Bronchial epithelial cell (primary cell): ENCODE results near the gene FUT8. TPM values are rescaled to one million over a fixed set of nuclear protein-coding genes. Genes with fewer than 3 reads are reported as not detected.

ENCODE experiments used
- DNase-seq: peaks from one replicate; pipeline ENCODE4 v3.0.0-alpha.2; 2010; ENCODE audit warnings: low read depth
- FAIRE-seq: peaks from 2 replicates; lab custom pipeline; 2011; peaks lifted over from hg19 to GRCh38; lab: Jason Lieb, UNC
- H3K27me3 ChIP-seq: 2 replicates; pipeline ENCODE4 v1.5.1; 2011; ENCODE audit warnings: low read length; ENCODE audit not compliant: control insufficient read depth, insufficient read depth
- H3K36me3 ChIP-seq: 2 replicates; pipeline ENCODE4 v1.5.1; 2011; ENCODE audit warnings: low read length; ENCODE audit not compliant: control insufficient read depth, insufficient read depth
- H3K4me3 ChIP-seq: 2 replicates; pipeline ENCODE4 v1.5.1; 2011; ENCODE audit warnings: mild to moderate bottlenecking, low read depth, low read length, control low read depth
- total RNA-seq: library from RNA; depleted of rRNA; stranded (reverse); fragments of >200 nt; gene quantifications from 2 replicates; pipeline ENCODE4 v1.2.1, GENCODE V29; 2014
- TF ChIP-seq, protein P1 (sequence below): IDR thresholded peaks from 2 replicates; pipeline ENCODE4 v1.5.1; 2011; ENCODE audit warnings: mild to moderate bottlenecking, moderate library complexity, low read length, control low read depth, inconsistent platforms; ENCODE audit not compliant: insufficient read depth, severe bottlenecking

FUT8 gene
- total RNA-seq, 1 donor from 2014 or later, result 16.3 TPM

DNA sequence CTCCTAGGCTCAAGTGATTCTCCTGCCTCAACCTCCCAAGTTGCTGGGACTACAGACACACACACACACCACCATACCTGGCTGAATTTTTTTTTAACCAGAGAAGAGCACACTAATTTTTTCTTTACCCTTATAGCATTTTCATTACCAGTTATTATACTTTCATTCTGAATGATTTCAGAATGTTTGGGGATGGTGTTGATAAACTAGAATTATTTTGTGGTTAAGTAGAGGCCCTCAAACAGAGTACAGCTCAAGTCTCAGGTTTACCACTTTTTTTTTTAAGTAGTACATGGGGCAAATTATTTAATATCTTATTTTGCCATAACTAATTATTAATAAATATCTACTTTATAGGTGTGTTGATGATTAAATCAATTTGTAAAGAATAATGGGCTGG, 86.6 kb downstream of the FUT8 start:
- TF ChIP-seq, protein P1, sequence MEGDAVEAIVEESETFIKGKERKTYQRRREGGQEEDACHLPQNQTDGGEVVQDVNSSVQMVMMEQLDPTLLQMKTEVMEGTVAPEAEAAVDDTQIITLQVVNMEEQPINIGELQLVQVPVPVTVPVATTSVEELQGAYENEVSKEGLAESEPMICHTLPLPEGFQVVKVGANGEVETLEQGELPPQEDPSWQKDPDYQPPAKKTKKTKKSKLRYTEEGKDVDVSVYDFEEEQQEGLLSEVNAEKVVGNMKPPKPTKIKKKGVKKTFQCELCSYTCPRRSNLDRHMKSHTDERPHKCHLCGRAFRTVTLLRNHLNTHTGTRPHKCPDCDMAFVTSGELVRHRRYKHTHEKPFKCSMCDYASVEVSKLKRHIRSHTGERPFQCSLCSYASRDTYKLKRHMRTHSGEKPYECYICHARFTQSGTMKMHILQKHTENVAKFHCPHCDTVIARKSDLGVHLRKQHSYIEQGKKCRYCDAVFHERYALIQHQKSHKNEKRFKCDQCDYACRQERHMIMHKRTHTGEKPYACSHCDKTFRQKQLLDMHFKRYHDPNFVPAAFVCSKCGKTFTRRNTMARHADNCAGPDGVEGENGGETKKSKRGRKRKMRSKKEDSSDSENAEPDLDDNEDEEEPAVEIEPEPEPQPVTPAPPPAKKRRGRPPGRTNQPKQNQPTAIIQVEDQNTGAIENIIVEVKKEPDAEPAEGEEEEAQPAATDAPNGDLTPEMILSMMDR, result no peak
- DNase-seq (no peak), FAIRE-seq (no peak)
- Histone ChIP-seq H3K27me3 (no peaks in the 10 kb centered on the region), H3K4me3 (no peak overlapping the region), H3K36me3 (no peaks in the 10 kb centered on the region)

DNA sequence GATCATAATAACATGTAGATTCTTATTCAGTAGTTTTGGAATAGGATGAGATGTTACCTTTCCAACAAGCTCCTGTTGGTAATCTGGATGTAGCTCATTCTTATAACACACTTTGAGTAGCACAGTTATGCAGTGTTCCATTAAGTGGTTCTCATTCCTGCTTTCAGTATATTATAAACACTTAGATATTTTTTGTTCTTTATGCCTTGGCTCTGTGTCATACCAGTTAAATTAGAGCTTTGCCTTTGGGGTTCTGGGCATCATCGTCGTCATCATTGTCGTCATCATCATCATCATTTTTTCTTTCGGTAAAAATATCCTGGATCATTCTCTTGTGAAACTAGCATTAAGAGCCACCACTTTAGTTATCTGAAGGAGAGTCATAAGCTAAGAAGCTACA, 87.5 kb downstream of the FUT8 start:
- no peak overlapping the region for H3K4me3 ChIP-seq
- DNase-seq (no peak), FAIRE-seq (no peak)
- no peaks in the 10 kb centered on the region for H3K27me3 ChIP-seq
- TF ChIP-seq, protein P1, result no peak
- H3K36me3 ChIP-seq, result no peaks in the 10 kb centered on the region

DNA sequence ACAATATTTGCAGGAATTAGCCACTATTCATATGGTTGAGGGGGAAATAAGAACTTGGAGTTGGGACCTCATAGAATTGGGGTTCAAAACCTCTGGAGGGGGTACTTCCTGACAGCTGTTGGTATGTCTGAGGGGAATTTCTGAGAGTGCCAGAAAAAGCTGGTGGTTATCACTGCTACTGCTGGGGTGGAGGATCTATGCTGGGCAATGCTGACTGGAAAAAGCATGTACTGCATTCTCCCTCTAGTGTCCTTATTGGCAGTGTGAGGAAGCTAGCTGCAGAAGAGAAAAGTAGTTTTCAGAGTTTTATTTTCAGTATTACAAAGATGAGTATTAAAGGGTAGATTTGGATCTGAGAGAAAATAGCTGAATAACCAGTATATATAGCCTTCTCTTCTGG, 88.8 kb downstream of the FUT8 start:
- Histone ChIP-seq H3K27me3 (no peaks in the 10 kb centered on the region), H3K4me3 (no peak overlapping the region), H3K36me3 (no peaks in the 10 kb centered on the region)
- TF ChIP-seq, protein P1, result no peak
- FAIRE-seq, result no peak
- DNase-seq, result no peak

DNA sequence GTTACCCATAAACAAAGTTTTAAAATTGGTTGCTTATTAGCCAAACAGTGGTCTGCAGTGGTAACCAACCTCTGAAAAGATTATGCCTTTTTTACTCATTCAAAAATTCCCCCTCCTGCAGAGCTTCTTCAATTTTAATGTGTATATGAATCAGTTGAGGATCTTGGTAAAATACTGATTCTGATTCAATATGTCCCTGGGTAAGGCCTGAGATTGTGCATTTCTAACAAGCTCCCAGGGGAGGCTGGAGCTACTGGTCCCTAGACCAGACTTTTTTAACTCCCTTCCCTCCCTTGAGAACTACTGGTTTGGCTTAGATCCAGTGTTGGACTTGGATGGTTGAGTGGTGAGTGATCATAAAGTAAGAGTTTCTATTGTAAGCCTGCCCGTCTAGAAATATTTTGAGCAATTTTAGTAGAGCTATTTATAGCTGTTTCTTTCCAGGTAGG, 90.2 kb downstream of the FUT8 start:
- TF ChIP-seq, protein P1, result no peak
- DNase-seq, result peak; percentile 78
- no peak overlapping the region for H3K4me3 ChIP-seq
- H3K27me3 ChIP-seq, result no peaks in the 10 kb centered on the region
- H3K36me3 ChIP-seq, result no peaks in the 10 kb centered on the region
- no peak for FAIRE-seq

DNA sequence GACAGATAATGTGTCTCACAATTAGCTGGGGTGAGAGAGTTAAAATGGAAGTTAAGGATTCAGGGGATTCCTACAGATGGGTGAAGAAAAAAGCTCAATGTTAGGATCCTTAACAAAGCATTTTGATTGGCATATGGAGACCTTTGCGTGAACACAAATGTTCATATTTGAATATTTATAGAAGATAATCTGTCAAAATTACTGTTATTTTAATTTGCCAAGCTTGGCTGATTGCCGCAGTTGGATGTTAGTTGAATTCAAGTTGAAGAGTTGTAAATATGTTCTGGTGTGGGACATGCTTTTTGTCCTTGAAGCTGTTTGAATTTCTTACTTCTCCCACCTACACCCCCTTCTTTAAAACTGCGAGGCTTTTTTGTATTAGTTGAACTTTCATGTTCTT, 91.2 kb downstream of the FUT8 start:
- FAIRE-seq (no peak), DNase-seq (no peak)
- no peaks in the 10 kb centered on the region for H3K36me3 ChIP-seq
- TF ChIP-seq, protein P1, result no peak
- H3K4me3 ChIP-seq, result no peak overlapping the region
- H3K27me3 ChIP-seq, result no peaks in the 10 kb centered on the region

DNA sequence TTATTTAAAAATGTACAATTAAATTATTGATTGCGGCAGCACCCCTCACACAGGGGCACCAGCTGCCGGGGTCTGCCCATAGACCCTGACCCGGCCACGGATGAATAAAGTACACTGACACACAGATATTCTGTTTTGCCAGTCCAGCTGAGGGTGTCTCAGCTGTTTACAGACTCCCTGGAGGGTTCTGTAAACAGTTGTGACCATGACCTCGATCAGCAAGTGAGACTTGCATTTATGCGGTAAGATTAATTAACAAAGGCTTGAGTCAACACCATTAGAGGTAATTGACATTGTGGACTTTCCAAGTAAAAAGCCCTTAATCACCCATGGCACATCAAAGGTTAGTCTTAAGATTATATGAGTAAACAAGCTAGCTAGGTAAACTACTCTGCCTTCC, 94.3 kb downstream of the FUT8 start:
- Histone ChIP-seq H3K27me3 (no peaks in the 10 kb centered on the region), H3K4me3 (no peak overlapping the region), H3K36me3 (no peaks in the 10 kb centered on the region)
- DNase-seq, result no peak
- FAIRE-seq, result no peak
- TF ChIP-seq, protein P1, result no peak
